Liver (tissue), 2 donors: ENCODE results near the gene KMT5B.

Experiments used
- CTCF ChIP-seq: fragments of 150-350 bp; IDR thresholded peaks from 2 replicates; pipeline ENCODE4 v1.5.1; 2017; ENCODE audit warnings: improper control_type of control experiment, low read depth, low read length; ENCODE audit not compliant: missing input control
- YY1 ChIP-seq: IDR thresholded peaks from 2 replicates; pipeline ENCODE4 v1.6.1; 2016; ENCODE audit warnings: antibody characterized with exemption, mild to moderate bottlenecking
- donor health status: healthy.

- TF ChIP-seq CTCF (no peak), YY1 (no peak)
Observed at GRCh38 chr11:68255526-68255925, 42.4 kb upstream of the KMT5B start.
